Stimulated activated memory B cell treated with anti-CD40 and anti-IgM and Interleukin-4, amounts not matched to agents 10 μg/mL and 1 μg/mL and 100 μg/mL, for 72 hours (primary cell): ENCODE results near the gene CCRL2.
A peak's percentile ranks its signal among the peaks of the same experiment; 100 is the strongest.
"Not testable (repeated sequence)": the region's sequence is repeated elsewhere in the genome, so short reads cannot be mapped to it uniquely, and the experiment has no call there.

ENCODE experiments used
- ATAC-seq: fragments of 150-1000 bp; cut with Tn5 transposase; 2 replicates; pipeline ENCODE4 v1.10.0; 2021
- H3K27ac Mint-ChIP-seq: one replicate; pipeline ENCODE4 v1.8.0; 2022; ENCODE audit warnings: mild to moderate bottlenecking, mixed read lengths
- H3K27me3 Mint-ChIP-seq: one replicate; pipeline ENCODE4 v1.8.0; 2022; ENCODE audit warnings: mixed read lengths
- H3K36me3 Mint-ChIP-seq: one replicate; pipeline ENCODE4 v1.8.0; 2022; ENCODE audit warnings: mixed read lengths
- H3K4me1 Mint-ChIP-seq: one replicate; pipeline ENCODE4 v1.8.0; 2022; ENCODE audit warnings: mixed read lengths
- H3K4me3 Mint-ChIP-seq: one replicate; pipeline ENCODE4 v1.8.0; 2022; ENCODE audit warnings: mild to moderate bottlenecking, moderate library complexity, mixed read lengths
- H3K9me3 Mint-ChIP-seq: one replicate; pipeline ENCODE4 v1.8.0; 2022; ENCODE audit warnings: mixed read lengths

Gene CCRL2

GRCh38 chr3:46393554-46394434 lies 13.3 kb upstream of the CCRL2 start:
- peaks cover 23% of the 10 kb centered on the region for H3K4me1 Mint-ChIP-seq
- no peaks in the 10 kb centered on the region for H3K27me3 Mint-ChIP-seq
- no peaks in the 10 kb centered on the region for H3K36me3 Mint-ChIP-seq
- H3K4me3 Mint-ChIP-seq = no peak overlapping the region
- no peak for ATAC-seq
- no peak overlapping the region for H3K27ac Mint-ChIP-seq
- no peaks in the 10 kb centered on the region for H3K9me3 Mint-ChIP-seq

GRCh38 chr3:46395210-46395661 lies 11.8 kb upstream of the CCRL2 start:
- Mint-ChIP-seq H3K4me1 (peaks cover 23% of the 10 kb centered on the region), H3K4me3 (no peak overlapping the region), H3K27me3 (no peaks in the 10 kb centered on the region), H3K27ac (peak overlapping the region; percentile 36), H3K36me3 (no peaks in the 10 kb centered on the region), H3K9me3 (no peaks in the 10 kb centered on the region)
- ATAC-seq = no peak

- H3K4me3 Mint-ChIP-seq = no peak overlapping the region
- no peaks in the 10 kb centered on the region for H3K36me3 Mint-ChIP-seq
- H3K9me3 Mint-ChIP-seq = no peaks in the 10 kb centered on the region
- ATAC-seq = peak; percentile 71
- H3K4me1 Mint-ChIP-seq = peaks cover 23% of the 10 kb centered on the region
- H3K27me3 Mint-ChIP-seq = no peaks in the 10 kb centered on the region
- peak overlapping the region; percentile 36 for H3K27ac Mint-ChIP-seq
Observed at GRCh38 chr3:46395766-46396530, 11.1 kb upstream of the CCRL2 start.

- Mint-ChIP-seq H3K27me3 (no peaks in the 10 kb centered on the region), H3K27ac (peak overlapping the region; percentile 36), H3K36me3 (no peaks in the 10 kb centered on the region), H3K9me3 (no peaks in the 10 kb centered on the region), H3K4me3 (no peak overlapping the region), H3K4me1 (peaks cover 23% of the 10 kb centered on the region)
- ATAC-seq = no peak
Observed at GRCh38 chr3:46397111-46397510, 9.9 kb upstream of the CCRL2 start.

- Mint-ChIP-seq H3K27me3 (no peaks in the 10 kb centered on the region), H3K9me3 (no peaks in the 10 kb centered on the region), H3K4me1 (peaks cover 23% of the 10 kb centered on the region), H3K27ac (no peak overlapping the region), H3K4me3 (no peak overlapping the region), H3K36me3 (no peaks in the 10 kb centered on the region)
- ATAC-seq = no peak
Observed at GRCh38 chr3:46398186-46398955, 8.7 kb upstream of the CCRL2 start.

GRCh38 chr3:46399098-46399497 lies 8.0 kb upstream of the CCRL2 start:
- ATAC-seq = no peak
- H3K36me3 Mint-ChIP-seq = no peaks in the 10 kb centered on the region
- H3K27me3 Mint-ChIP-seq = no peaks in the 10 kb centered on the region
- no peaks in the 10 kb centered on the region for H3K9me3 Mint-ChIP-seq
- H3K4me3 Mint-ChIP-seq = no peak overlapping the region
- H3K4me1 Mint-ChIP-seq = peaks cover 23% of the 10 kb centered on the region
- no peak overlapping the region for H3K27ac Mint-ChIP-seq

- H3K36me3 Mint-ChIP-seq = no peaks in the 10 kb centered on the region
- no peaks in the 10 kb centered on the region for H3K9me3 Mint-ChIP-seq
Observed at GRCh38 chr3:46399557-46399956, 7.5 kb upstream of the CCRL2 start.

GRCh38 chr3:46400000-46400734 lies 6.9 kb upstream of the CCRL2 start:
- Mint-ChIP-seq H3K9me3 (no peaks in the 10 kb centered on the region), H3K36me3 (no peaks in the 10 kb centered on the region), H3K4me1 (peaks cover 20% of the 10 kb centered on the region), H3K27me3 (no peaks in the 10 kb centered on the region), H3K4me3 (no peak overlapping the region), H3K27ac (no peak overlapping the region)
- ATAC-seq = no peak

More at GRCh38 chr3:46399557-46399956, 7.5 kb upstream of the CCRL2 start:
- Mint-ChIP-seq H3K27me3 (no peaks in the 10 kb centered on the region), H3K4me1 (peaks cover 23% of the 10 kb centered on the region), H3K27ac (no peak overlapping the region), H3K4me3 (no peak overlapping the region)
- no peak for ATAC-seq

- no peak overlapping the region for H3K27ac Mint-ChIP-seq
- peaks cover 18% of the 10 kb centered on the region for H3K4me1 Mint-ChIP-seq
- H3K27me3 Mint-ChIP-seq = no peaks in the 10 kb centered on the region
- H3K36me3 Mint-ChIP-seq = no peaks in the 10 kb centered on the region
- no peak overlapping the region for H3K4me3 Mint-ChIP-seq
- no peak for ATAC-seq
- no peaks in the 10 kb centered on the region for H3K9me3 Mint-ChIP-seq
Observed at GRCh38 chr3:46400846-46401245, 6.2 kb upstream of the CCRL2 start.

GRCh38 chr3:46401579-46401978 lies 5.5 kb upstream of the CCRL2 start:
- ATAC-seq = no peak
- H3K27me3 Mint-ChIP-seq = no peaks in the 10 kb centered on the region
- no peaks in the 10 kb centered on the region for H3K9me3 Mint-ChIP-seq
- H3K4me1 Mint-ChIP-seq = peaks cover 18% of the 10 kb centered on the region
- H3K4me3 Mint-ChIP-seq = no peak overlapping the region
- no peaks in the 10 kb centered on the region for H3K36me3 Mint-ChIP-seq
- H3K27ac Mint-ChIP-seq = no peak overlapping the region

- peaks cover 24% of the 10 kb centered on the region for H3K4me1 Mint-ChIP-seq
- not testable (repeated sequence) for H3K9me3 Mint-ChIP-seq, H3K36me3 Mint-ChIP-seq, ATAC-seq, H3K4me3 Mint-ChIP-seq, H3K27me3 Mint-ChIP-seq, H3K27ac Mint-ChIP-seq
Observed at GRCh38 chr3:46402902-46403301, 4.2 kb upstream of the CCRL2 start.

- H3K27ac Mint-ChIP-seq = peak overlapping the region; percentile 94
- no peak overlapping the region for H3K4me3 Mint-ChIP-seq
- peaks cover 30% of the 10 kb centered on the region for H3K4me1 Mint-ChIP-seq
- no peaks in the 10 kb centered on the region for H3K36me3 Mint-ChIP-seq
- no peaks in the 10 kb centered on the region for H3K27me3 Mint-ChIP-seq
- ATAC-seq = no peak
- no peaks in the 10 kb centered on the region for H3K9me3 Mint-ChIP-seq
Observed at GRCh38 chr3:46405301-46406019, 1.6 kb upstream of the CCRL2 start.

- ATAC-seq = peak; percentile 4
- Mint-ChIP-seq H3K4me1 (peaks cover 30% of the 10 kb centered on the region), H3K27ac (peak overlapping the region; percentile 94), H3K9me3 (no peaks in the 10 kb centered on the region), H3K36me3 (no peaks in the 10 kb centered on the region), H3K27me3 (no peaks in the 10 kb centered on the region), H3K4me3 (peak overlapping the region; percentile 83)
Observed at GRCh38 chr3:46406443-46406787, 644 bp upstream of the CCRL2 start.

GRCh38 chr3:46407970-46408369 lies 911 bp downstream of the CCRL2 start:
- no peaks in the 10 kb centered on the region for H3K27me3 Mint-ChIP-seq
- peak overlapping the region; percentile 94 for H3K27ac Mint-ChIP-seq
- H3K4me3 Mint-ChIP-seq = peak overlapping the region; percentile 83
- ATAC-seq = no peak
- peaks cover 30% of the 10 kb centered on the region for H3K4me1 Mint-ChIP-seq
- H3K36me3 Mint-ChIP-seq = no peaks in the 10 kb centered on the region
- H3K9me3 Mint-ChIP-seq = no peaks in the 10 kb centered on the region
